SK-N-MC (cell line): ENCODE results near the gene VIPAS39.

Experiments used
- FOXP2 ChIP-seq: optimal IDR thresholded peaks from 2 replicates; pipeline ENCODE3; 2011; ENCODE audit warnings: mild to moderate bottlenecking, moderate library complexity; ENCODE audit not compliant: insufficient read depth; ENCODE audit errors: extremely low read length, control extremely low read depth
- POLR2AphosphoS5 ChIP-seq: IDR thresholded peaks from 2 replicates; pipeline ENCODE4 v1.6.1; 2012; ENCODE audit warnings: mild to moderate bottlenecking, low read depth, low read length, borderline replicate concordance

- TF ChIP-seq FOXP2 (no peak), POLR2AphosphoS5 (peak; percentile 93)
These were observed at the start of gene VIPAS39, which contains the start of gene AHSA1 for GRCh38 chr14:77457522-77458248.
